Duodenal mucosa (tissue), 2 donors: ENCODE measurements around the gene IMP4.

Source experiments
- H3K27ac ChIP-seq: one replicate; pipeline ENCODE4 v1.7.0; 2013; ENCODE audit warnings: low read depth, low read length
- H3K27me3 ChIP-seq, 2 donors: one replicate each; pipeline ENCODE4 v1.7.0; 2013; ENCODE audit warnings: low read length in 2 of 2, control low read depth in 1 of 2; ENCODE audit not compliant: insufficient read depth in 2 of 2, control insufficient read depth in 1 of 2
- H3K36me3 ChIP-seq, 2 donors: one replicate each; pipeline ENCODE4 v1.7.0; 2013; ENCODE audit warnings: low read length in 2 of 2, control low read depth in 1 of 2; ENCODE audit not compliant: insufficient read depth in 2 of 2, control insufficient read depth in 1 of 2
- H3K4me1 ChIP-seq, 2 donors: one replicate each; pipeline ENCODE4 v1.7.0; 2013; ENCODE audit warnings: low read length in 2 of 2, control low read depth in 1 of 2; ENCODE audit not compliant: insufficient read depth in 2 of 2, control insufficient read depth in 1 of 2
- H3K4me3 ChIP-seq, 2 donors: one replicate each; pipeline ENCODE4 v1.7.0; 2013; ENCODE audit warnings: low read length in 2 of 2, low read depth in 1 of 2
- H3K9ac ChIP-seq, 2 donors: one replicate each; pipeline ENCODE4 v1.7.0; 2013; ENCODE audit warnings: low read length in 2 of 2, low read depth in 1 of 2
- H3K9me3 ChIP-seq, 2 donors: one replicate each; pipeline ENCODE4 v1.7.0; 2013; ENCODE audit warnings: low read length in 2 of 2, control low read depth in 1 of 2; ENCODE audit not compliant: control insufficient read depth in 1 of 2

Gene IMP4, protein sequence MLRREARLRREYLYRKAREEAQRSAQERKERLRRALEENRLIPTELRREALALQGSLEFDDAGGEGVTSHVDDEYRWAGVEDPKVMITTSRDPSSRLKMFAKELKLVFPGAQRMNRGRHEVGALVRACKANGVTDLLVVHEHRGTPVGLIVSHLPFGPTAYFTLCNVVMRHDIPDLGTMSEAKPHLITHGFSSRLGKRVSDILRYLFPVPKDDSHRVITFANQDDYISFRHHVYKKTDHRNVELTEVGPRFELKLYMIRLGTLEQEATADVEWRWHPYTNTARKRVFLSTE

DNA sequence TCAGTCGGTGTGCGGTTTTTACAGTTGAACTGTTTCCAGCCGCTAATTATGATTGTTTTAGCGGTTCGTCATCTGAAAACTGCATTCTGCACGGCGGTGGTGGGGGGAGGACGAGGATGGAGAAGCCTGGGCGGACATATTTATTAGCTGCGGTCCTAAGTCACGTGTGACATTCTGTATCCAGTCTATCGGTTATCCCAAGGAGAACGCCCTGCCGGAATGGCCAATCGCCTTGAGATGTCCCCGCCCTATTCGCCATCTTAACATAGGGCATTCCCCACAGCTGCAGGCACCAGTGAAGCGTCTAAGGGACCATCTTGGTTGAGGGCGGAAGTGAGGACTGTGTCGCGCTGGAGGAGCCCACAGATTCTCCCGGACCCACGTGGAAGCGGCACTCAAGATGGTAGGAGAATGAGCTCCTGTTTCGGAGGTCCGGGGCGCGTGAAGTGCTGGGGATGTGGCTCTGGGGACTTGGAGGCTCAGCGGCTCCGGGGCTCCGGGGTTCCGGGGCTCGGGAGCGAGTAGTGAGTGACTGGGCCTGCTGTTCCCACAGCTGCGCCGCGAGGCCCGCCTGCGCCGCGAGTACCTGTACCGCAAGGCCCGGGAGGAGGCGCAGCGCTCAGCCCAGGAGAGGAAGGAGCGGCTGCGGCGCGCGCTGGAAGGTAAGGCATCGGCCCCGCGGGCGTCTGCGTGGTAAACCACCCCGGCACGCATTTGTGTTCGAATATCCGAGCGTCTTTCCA lies at the start of gene IMP4:
IMP4 (plus strand) TSS at position 365 of the 743 bp plus-strand sequence; CDS start at position 401, 36 bp downstream.
- peak within 1 kb of the TSS; percentile 96 for H3K27ac ChIP-seq
- H3K4me3 ChIP-seq: peak within 1 kb of the TSS; percentile 87 to 97
- H3K36me3 ChIP-seq: peaks cover 32 to 50% of the 10 kb centered on the region in 2 donors
- no peaks in the 10 kb centered on the region for H3K27me3 ChIP-seq
- H3K9ac ChIP-seq: peak within 1 kb of the TSS; percentile 65 to 92
- H3K9me3 ChIP-seq: no peaks in the 10 kb centered on the region
- peaks cover 11 to 13% of the 10 kb centered on the region in 2 donors for H3K4me1 ChIP-seq

DNA sequence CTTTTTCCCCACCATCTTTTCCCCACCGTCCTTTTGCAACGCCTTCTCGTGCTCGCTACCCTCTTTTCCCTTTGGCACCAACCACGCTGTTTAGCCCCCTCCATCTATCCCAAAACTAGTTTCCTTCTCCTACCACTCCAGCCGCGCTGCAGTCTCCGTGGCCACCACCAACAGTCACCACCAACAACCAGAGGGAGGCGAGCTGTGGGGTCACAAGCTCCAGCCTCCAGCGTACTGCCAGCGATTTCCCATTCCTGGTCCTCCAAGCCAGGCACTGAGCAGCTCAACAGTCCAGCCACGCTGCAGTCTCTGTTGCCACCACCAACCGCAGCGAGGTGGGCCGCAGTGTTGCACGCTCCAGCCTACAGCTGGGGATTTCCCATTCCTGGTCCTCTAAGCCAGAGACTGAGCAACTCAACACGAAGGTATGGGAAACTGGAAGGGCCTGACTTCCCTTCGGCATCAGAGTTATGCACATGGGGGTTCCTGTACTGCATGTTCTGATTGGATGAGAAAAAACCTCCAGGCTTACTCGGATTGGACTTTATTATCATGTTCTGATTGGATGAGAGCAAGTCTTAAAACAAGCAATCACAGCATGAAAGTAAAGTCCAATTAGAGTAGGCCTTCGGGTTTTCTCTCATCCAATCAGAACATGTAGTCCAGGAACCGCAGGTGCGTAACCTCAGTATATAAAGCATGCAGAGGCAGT lies 42.3 kb upstream of the IMP4 start:
- no peaks in the 10 kb centered on the region for H3K27me3 ChIP-seq
- no peaks in the 10 kb centered on the region for H3K9me3 ChIP-seq
- H3K4me3 ChIP-seq: no peak overlapping the region
- no peaks in the 10 kb centered on the region for H3K36me3 ChIP-seq
- no peak overlapping the region for H3K27ac ChIP-seq
- no peak overlapping the region for H3K9ac ChIP-seq
- no peaks in the 10 kb centered on the region for H3K4me1 ChIP-seq

DNA sequence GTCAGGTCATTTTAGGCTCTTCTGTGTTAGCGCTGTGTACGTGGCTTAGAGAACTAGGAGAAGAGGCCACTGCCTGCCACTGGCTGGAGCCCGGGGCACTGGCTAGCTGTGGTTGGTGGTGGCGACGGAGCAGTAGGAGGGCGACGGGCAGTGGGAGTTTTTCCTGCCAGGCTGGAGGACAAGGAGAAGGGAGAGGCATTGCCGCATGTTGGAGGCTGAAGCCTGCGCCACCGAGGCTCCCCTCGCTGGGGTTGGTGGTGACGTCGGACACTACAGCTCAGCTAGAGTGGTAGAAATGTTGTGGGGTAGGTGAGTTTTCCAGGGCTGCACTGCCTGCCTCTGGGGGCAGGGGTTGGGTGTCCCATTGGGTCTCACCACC lies 41.7 kb upstream of the IMP4 start:
- H3K4me1 ChIP-seq: no peaks in the 10 kb centered on the region
- H3K27me3 ChIP-seq: no peaks in the 10 kb centered on the region
- H3K9me3 ChIP-seq: no peaks in the 10 kb centered on the region
- H3K36me3 ChIP-seq: no peaks in the 10 kb centered on the region
- H3K9ac ChIP-seq: no peak overlapping the region
- H3K4me3 ChIP-seq: no peak overlapping the region
- no peak overlapping the region for H3K27ac ChIP-seq

DNA sequence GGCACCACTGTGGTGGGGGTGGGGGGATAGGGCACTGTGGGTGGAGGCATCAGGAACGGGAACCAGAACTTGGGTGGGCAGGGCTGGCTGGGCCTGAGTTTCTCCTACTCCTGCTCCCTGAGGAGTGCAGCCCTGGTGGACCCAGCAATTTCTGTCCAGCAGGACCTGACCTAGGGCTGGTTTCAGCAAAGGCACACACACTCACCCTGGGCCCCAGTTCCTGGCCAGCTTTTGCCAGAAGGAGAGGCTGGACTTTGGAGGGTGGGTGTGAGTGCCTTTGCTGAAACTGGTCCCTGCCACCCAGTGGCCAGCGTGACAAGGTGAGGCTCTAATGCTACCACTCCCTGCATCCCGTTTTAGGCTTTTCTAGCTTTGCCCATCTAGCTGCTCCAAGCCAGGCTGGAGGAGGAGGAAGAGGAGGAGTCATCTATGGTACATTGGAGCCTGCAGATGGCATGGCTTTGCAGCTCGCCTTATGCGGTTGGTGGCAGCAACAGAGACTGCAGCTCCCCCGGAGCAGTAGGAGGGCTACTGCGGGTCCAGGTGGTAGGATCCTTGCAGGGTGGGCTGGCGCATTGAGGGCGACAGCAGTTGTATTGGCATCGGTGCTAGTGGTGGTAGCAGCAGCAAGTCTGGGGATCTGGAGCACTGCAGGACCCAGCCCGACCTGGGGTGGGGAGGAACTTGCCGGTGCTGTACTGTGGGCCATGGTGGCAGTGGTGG lies 40.4 kb upstream of the IMP4 start:
- Histone ChIP-seq H3K27me3 (no peaks in the 10 kb centered on the region), H3K9ac (no peak overlapping the region), H3K27ac (no peak overlapping the region), H3K4me3 (no peak overlapping the region), H3K9me3 (no peaks in the 10 kb centered on the region), H3K4me1 (no peaks in the 10 kb centered on the region), H3K36me3 (no peaks in the 10 kb centered on the region)

DNA sequence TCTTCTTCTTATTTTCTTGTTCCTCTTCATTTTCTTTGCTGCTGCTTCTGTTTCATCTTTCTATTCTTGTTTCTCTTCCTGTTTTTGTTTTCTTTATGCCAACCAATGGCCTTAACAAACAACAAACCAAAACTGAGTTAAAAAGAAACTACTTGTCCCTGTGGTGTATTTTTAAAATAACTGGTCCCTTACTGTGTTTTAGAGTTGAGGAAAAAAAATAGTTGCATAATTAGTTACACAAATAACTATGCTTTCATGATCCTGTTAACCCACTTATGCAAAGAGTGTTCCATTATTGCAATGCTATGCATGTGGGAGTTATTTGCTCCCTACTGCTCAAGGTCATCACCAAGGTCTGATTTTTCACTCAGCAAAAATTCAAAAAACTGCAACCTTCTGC lies 39.5 kb upstream of the IMP4 start:
- Histone ChIP-seq H3K9me3 (no peaks in the 10 kb centered on the region), H3K4me3 (no peak overlapping the region), H3K27ac (no peak overlapping the region), H3K9ac (no peak overlapping the region), H3K36me3 (no peaks in the 10 kb centered on the region), H3K4me1 (no peaks in the 10 kb centered on the region), H3K27me3 (no peaks in the 10 kb centered on the region)

DNA sequence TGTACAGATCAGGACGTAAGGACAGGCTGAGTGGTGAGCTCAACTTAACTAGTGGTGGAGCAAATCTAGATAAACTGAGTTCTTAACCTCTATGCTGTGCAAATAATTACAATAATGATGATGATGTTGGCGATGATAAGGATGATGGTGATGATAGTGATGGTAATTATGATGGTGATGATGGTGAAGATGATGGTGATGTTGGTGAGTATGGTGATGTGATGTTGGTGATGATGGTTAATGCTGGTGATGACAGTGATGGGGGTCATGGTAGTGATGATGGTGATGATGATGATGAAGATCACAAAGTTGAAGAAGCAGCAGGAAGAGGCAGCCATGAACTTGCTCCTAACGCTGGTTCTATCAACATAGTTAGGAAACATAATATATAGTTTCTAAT lies 38.0 kb upstream of the IMP4 start:
- no peak overlapping the region for H3K9ac ChIP-seq
- H3K9me3 ChIP-seq: no peaks in the 10 kb centered on the region
- H3K4me1 ChIP-seq: no peaks in the 10 kb centered on the region

DNA sequence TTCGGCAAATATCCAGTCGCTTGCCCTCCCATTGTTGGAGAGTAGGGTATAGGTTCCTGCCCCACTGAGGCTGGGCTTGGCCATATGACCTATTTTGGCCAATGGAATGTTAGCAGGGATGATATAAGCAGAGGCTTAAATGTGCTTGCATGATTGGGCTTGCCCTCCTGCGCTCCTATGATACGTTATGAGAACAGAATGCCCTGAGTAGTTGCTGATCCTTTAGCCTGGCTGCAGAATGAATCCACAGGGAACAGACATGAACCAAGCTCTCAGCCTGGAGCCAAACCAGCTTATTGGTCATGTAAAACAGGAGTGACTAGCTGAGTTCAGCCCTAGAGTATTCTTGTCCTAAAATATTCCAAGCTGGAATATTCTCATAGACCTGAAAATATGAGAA lies 34.8 kb upstream of the IMP4 start:
- no peaks in the 10 kb centered on the region for H3K36me3 ChIP-seq

More for the DNA sequence above, 38.0 kb upstream of the IMP4 start:
- Histone ChIP-seq H3K27ac (no peak overlapping the region), H3K36me3 (no peaks in the 10 kb centered on the region), H3K4me3 (no peak overlapping the region), H3K27me3 (no peaks in the 10 kb centered on the region)

DNA sequence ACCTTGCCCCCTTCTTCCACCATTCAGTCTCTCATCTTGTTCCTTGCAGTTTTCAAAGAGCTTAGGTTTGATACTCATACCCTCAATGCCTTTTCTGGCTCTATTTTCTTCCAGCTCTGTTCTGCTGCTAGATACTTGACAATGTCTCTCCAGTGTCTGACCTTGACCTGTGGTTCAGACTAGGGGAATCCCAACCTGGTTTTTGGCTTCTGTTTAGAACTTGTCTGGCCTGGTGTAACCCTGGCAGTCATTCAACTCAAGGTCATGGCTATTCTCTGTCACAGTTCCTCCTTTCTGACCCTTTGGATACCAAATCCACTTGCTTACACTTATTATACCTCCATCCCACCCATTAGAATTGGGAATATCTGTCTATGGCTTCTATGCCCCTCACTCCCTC lies 31.8 kb upstream of the IMP4 start:
- H3K4me3 ChIP-seq: no peak overlapping the region
- no peaks in the 10 kb centered on the region for H3K36me3 ChIP-seq
- H3K9me3 ChIP-seq: no peaks in the 10 kb centered on the region
- no peaks in the 10 kb centered on the region for H3K27me3 ChIP-seq
- H3K27ac ChIP-seq: no peak overlapping the region
- H3K4me1 ChIP-seq: no peaks in the 10 kb centered on the region
- H3K9ac ChIP-seq: no peak overlapping the region

More for the DNA sequence above, 34.8 kb upstream of the IMP4 start:
- H3K4me3 ChIP-seq: no peak overlapping the region
- H3K9ac ChIP-seq: no peak overlapping the region
- no peaks in the 10 kb centered on the region for H3K4me1 ChIP-seq
- H3K27ac ChIP-seq: no peak overlapping the region
- no peaks in the 10 kb centered on the region for H3K27me3 ChIP-seq
- H3K9me3 ChIP-seq: no peaks in the 10 kb centered on the region

DNA sequence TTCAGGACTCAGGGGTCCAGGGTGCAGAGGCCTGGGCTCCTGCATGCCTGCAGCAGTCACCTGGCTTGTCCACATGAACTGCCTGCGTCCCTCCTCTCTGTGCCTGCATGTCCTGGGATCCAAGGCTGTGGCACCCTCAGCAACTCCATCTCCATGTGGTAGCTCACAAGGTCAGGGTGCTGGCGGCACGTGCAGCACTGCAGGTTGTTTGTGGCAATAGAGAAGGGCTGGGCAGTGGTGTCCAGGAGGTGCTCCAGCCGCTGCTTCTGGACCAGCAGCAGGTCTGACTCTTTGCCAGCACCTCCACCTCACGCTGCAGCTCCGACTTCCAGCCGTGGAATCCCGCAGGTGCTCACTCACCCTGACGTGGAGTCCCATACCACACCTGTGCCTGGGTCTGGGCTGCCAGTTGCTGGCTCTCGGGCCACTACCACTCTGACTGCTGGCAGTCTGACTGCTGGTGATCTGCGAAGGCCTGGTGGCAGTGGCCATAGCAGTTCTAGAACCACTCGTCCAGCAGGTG lies 28.8 kb upstream of the IMP4 start:
- H3K4me1 ChIP-seq: no peaks in the 10 kb centered on the region
- no peaks in the 10 kb centered on the region for H3K36me3 ChIP-seq
- no peak overlapping the region for H3K9ac ChIP-seq
- H3K27ac ChIP-seq: no peak overlapping the region
- H3K9me3 ChIP-seq: no peaks in the 10 kb centered on the region
- no peaks in the 10 kb centered on the region for H3K27me3 ChIP-seq
- no peak overlapping the region for H3K4me3 ChIP-seq
